ENCODE results near the gene LRFN3.
"Not testable (repeated sequence)": the region's sequence is repeated elsewhere in the genome, so short reads cannot be mapped to it uniquely, and the experiment has no call there.

The LRFN3 gene

DNA sequence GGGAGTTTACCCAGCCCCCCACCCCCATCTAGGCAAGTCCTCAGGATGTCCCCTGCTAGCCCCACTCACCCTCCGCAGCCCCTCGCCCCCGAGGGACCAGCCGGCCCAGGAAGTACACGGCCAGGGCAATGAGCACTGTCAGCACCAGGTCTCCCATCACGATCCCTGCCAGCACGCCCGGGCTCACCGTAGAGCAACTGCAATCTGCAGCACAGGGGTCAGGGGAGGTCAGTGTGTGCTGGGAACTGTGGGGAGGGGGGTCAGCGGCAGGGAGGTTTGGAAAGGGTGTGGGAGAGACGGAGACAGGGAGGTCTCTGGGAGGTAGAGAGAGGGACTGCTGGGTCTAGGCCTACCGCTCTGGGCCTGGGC is 28.8 kb upstream of the LRFN3 start:
- H3K4me3 ChIP-seq (ENCODE audit: control insufficient read depth, low read depth, low read length) = no peak overlapping the region
- TF ChIP-seq, protein P1, sequence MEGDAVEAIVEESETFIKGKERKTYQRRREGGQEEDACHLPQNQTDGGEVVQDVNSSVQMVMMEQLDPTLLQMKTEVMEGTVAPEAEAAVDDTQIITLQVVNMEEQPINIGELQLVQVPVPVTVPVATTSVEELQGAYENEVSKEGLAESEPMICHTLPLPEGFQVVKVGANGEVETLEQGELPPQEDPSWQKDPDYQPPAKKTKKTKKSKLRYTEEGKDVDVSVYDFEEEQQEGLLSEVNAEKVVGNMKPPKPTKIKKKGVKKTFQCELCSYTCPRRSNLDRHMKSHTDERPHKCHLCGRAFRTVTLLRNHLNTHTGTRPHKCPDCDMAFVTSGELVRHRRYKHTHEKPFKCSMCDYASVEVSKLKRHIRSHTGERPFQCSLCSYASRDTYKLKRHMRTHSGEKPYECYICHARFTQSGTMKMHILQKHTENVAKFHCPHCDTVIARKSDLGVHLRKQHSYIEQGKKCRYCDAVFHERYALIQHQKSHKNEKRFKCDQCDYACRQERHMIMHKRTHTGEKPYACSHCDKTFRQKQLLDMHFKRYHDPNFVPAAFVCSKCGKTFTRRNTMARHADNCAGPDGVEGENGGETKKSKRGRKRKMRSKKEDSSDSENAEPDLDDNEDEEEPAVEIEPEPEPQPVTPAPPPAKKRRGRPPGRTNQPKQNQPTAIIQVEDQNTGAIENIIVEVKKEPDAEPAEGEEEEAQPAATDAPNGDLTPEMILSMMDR (conservative IDR thresholded peaks at IDR 0.05; ENCODE audit: control insufficient read depth, insufficient read depth, low read depth, low read length) = no peak
- no peak for DNase-seq (ENCODE audit: low read depth)

DNA sequence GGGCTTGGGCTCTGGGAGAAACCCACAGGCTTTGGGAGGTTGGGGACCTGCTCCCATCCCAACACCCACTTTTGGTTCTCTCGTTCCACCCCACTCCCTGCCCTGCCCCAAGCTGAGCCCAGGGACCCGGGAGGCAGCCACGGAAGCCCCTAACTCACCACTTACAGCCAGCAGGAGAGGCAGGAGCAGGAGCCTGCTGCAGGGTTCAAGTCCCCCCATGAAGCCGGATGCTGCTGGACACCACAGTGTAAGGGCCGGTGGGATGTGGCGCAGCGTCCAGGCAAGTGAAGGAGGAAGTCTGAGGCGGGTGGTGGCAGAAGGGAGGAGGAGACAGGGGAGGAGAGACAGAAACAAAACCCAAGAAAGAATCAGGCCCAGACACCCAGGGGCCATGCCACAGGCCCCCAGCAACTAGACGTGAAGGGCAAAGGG is 28.1 kb upstream of the LRFN3 start, which contains the start of gene TYROBP:
Gene TYROBP (minus strand): TSS at position 286 of the 432 bp plus-strand sequence. CDS start 67 bp downstream, at position 219.
- no peak within 1 kb of the TSS for H3K4me3 ChIP-seq (ENCODE audit: control insufficient read depth, low read depth, low read length)
- TF ChIP-seq, protein P1 (conservative IDR thresholded peaks at IDR 0.05; ENCODE audit: control insufficient read depth, insufficient read depth, low read depth, low read length) = no peak
- DNase-seq (ENCODE audit: low read depth) = no peak

DNA sequence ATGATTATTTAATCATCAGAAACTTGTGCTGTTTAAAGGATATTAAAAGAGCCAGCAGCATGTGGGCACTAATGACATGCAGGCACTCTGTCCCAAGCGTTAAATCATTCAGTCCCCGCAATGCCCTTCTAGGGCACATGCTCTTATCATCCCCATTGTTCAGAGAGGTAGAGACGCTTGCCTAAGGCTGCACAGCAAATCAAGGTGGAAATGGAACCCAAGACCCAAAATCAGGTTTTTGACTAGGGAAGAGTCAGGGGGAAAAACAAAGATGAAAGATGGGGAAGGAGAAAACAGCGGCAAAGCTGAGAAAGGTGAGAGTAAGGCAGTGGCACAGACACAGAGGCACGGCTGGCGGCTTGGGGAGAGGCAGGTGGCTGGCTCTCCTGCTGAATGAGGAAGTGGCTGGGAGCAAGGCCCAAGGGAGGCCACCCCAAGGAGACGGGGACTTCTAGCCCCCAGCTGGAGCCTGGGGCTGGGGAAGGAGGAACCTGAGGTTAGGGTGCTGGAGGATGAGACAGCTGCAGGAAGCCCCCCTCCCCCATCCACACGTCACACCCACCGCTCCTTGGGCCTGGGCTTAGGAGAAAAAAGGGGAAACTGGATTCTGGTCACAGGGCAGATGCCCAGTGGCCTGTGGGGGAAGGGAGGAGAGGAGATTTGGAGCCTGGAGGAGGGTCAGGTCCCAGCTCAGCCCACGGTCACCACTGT is 27.0 kb upstream of the LRFN3 start:
- no peak for DNase-seq (ENCODE audit: low read depth)
- H3K4me3 ChIP-seq (ENCODE audit: control insufficient read depth, low read depth, low read length) = no peak overlapping the region
- TF ChIP-seq, protein P1 (conservative IDR thresholded peaks at IDR 0.05; ENCODE audit: control insufficient read depth, insufficient read depth, low read depth, low read length) = no peak

DNA sequence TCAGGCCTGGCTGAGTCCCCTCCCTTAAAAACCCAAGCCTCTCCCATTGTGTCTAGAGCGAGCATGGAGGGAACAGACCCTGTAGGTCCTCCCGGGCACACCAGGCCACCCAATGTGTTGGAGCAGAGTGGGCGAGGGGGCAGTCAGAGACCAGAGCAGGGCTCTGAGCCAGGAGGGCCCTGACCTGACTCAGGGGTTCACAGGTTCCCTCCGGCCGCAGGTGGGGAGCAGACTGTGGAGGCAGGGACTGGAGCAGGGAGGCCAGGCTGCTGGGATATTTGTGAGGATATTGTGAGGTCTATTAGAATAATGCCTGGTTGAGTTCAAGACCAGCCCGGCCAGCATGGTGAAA is 26.5 kb upstream of the LRFN3 start:
- TF ChIP-seq, protein P1 (conservative IDR thresholded peaks at IDR 0.05; ENCODE audit: control insufficient read depth, insufficient read depth, low read depth, low read length) = no peak
- DNase-seq (ENCODE audit: low read depth) = no peak
- H3K4me3 ChIP-seq (ENCODE audit: control insufficient read depth, low read depth, low read length) = no peak overlapping the region

DNA sequence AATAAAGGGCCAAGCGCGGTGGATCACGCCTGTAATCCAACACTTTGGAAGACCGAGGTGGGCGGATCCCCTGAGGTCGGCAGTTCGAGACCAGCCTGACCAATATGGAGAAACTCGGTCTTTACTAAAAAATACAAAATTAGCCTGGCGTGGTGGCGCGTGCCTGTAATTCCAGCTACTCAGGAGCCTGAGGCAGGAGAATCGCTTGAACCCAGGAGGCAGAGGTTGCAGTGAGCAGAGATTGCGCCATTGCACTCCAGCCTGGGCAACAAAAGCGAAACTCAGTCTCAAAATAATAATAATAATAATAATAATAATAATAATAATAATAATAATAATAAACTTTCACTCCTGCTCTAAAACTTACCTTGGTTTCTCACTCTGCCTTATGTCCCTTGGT is 25.8 kb upstream of the LRFN3 start:
- not testable (repeated sequence) for DNase-seq (ENCODE audit: low read depth); H3K4me3 ChIP-seq (ENCODE audit: control insufficient read depth, low read depth, low read length)

DNA sequence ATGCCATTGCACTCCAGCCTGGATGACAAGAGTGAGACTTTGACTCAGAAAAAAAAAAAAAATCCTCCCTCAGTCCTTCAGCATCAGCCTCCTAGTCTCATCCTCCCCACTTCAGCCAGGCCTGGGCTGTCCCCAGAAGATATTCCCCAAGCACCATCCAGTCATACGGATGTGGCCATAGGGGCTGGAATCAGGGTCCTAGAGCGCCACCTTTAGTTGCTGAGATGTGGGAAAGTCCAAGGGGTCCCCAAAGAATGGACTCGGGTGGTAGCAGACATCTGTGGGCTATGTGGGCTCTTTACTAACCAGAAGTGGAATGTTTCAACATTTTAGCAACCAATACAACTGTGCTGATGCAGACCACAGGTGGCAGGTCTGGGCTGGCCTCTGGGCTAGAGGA is 25.0 kb upstream of the LRFN3 start:
- H3K4me3 ChIP-seq (ENCODE audit: control insufficient read depth, low read depth, low read length) = no peak overlapping the region
- TF ChIP-seq, protein P1 (conservative IDR thresholded peaks at IDR 0.05; ENCODE audit: control insufficient read depth, insufficient read depth, low read depth, low read length) = no peak
- DNase-seq (ENCODE audit: low read depth) = no peak

DNA sequence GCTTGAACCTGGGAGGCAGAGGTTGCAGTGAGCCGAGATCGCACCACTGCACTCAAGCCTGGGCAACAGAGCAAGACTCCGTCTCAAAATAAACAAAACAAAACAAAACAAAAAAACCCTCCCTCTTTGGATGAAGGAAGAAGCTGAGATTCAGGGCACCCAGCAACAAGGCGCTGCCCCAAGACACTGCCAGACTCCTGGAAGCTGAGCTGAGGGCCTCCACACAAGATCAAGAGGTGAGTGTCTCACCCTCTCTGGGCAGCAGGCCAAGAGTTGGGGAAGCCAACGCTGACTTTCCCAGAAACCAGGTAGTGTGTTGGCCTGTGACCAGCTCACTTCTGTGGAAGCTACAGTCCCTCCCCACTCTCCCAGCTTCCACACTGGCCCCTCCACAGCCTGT is 24.4 kb upstream of the LRFN3 start:
- no peak for DNase-seq (ENCODE audit: low read depth)
- H3K4me3 ChIP-seq (ENCODE audit: control insufficient read depth, low read depth, low read length) = no peak overlapping the region
- TF ChIP-seq, protein P1 (conservative IDR thresholded peaks at IDR 0.05; ENCODE audit: control insufficient read depth, insufficient read depth, low read depth, low read length) = no peak
